DOHH2 (cell line): ENCODE measurements around the gene OGFOD2.

ENCODE experiments used
- EZH2phosphoT487 ChIP-seq: fragments of 200-600 bp; sonication (generic); IDR thresholded peaks from 2 replicates; pipeline ENCODE4 v1.6.1; 2017; ENCODE audit warnings: borderline replicate concordance, mild to moderate bottlenecking, antibody characterized with exemption, low read length, moderate library complexity, mixed read lengths
- TF ChIP-seq, protein P1 (sequence below): fragments of 200-600 bp; sonication (generic); IDR thresholded peaks from one replicate; pipeline ENCODE4 v1.5.1; 2014; ENCODE audit warnings: antibody characterized with exemption, mild to moderate bottlenecking, low read depth, low read length; ENCODE audit not compliant: poor library complexity, severe bottlenecking

GRCh38 chr12:122997343-122998250, 22.6 kb downstream of the OGFOD2 start:
- TF ChIP-seq, protein P1, sequence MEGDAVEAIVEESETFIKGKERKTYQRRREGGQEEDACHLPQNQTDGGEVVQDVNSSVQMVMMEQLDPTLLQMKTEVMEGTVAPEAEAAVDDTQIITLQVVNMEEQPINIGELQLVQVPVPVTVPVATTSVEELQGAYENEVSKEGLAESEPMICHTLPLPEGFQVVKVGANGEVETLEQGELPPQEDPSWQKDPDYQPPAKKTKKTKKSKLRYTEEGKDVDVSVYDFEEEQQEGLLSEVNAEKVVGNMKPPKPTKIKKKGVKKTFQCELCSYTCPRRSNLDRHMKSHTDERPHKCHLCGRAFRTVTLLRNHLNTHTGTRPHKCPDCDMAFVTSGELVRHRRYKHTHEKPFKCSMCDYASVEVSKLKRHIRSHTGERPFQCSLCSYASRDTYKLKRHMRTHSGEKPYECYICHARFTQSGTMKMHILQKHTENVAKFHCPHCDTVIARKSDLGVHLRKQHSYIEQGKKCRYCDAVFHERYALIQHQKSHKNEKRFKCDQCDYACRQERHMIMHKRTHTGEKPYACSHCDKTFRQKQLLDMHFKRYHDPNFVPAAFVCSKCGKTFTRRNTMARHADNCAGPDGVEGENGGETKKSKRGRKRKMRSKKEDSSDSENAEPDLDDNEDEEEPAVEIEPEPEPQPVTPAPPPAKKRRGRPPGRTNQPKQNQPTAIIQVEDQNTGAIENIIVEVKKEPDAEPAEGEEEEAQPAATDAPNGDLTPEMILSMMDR, result no peak
- no peak for TF ChIP-seq EZH2phosphoT487
